BJ (cell line): ENCODE data around the gene MACROD1. TPM values are rescaled to one million over a fixed set of nuclear protein-coding genes. Genes with fewer than 3 reads are reported as not detected.

Experiments
- CTCF ChIA-PET: fragments of 350-600 bp; formaldehyde crosslinking; extraction: SDS; loops from one replicate; lab custom pipeline; 2021; ENCODE audit warnings: antibody characterized with exemption, inconsistent platforms; lab: Yijun Ruan, JAX
- POLR2A ChIA-PET: fragments of 300-600 bp; sonication (Branson Sonifier 250); formaldehyde crosslinking; extraction: SDS; loops from one replicate; lab custom pipeline; 2021; ENCODE audit warnings: antibody characterized with exemption; lab: Charles Lee
- DNase-seq: peaks from one replicate; pipeline ENCODE4 v3.0.0-alpha.2; 2011; ENCODE audit warnings: low read depth
- H3K27me3 ChIP-seq: 2 replicates; pipeline ENCODE4 v1.6.0; 2011; ENCODE audit warnings: low read length; ENCODE audit not compliant: control insufficient read depth, insufficient read depth
- H3K36me3 ChIP-seq: 2 replicates; pipeline ENCODE4 v1.5.1; 2011; ENCODE audit warnings: low read length; ENCODE audit not compliant: control insufficient read depth, insufficient read depth
- H3K4me3 ChIP-seq: 2 replicates; pipeline ENCODE4 v1.5.1; 2011; ENCODE audit warnings: low read depth, mild to moderate bottlenecking, control low read depth, low read length
- CTCF ChIP-seq: IDR thresholded peaks from 2 replicates; pipeline ENCODE4 v1.5.1; 2011; ENCODE audit warnings: low read depth, mild to moderate bottlenecking, control low read depth, inconsistent platforms, low read length, moderate library complexity; ENCODE audit not compliant: insufficient read depth
- polyA plus RNA-seq: library from polyadenylated mRNA; depleted of rRNA; stranded (reverse); fragments of >200 nt; gene quantifications from 2 replicates; pipeline ENCODE4 v1.2.3, GENCODE V29; 2011

Gene MACROD1
- polyA plus RNA-seq, 1 experiment, result 12.4 TPM

GRCh38 chr11:64015935-64016845, 149.7 kb downstream of the MACROD1 start:
- Histone ChIP-seq H3K4me3 (no peak overlapping the region), H3K36me3 (no peaks in the 10 kb centered on the region), H3K27me3 (no peaks in the 10 kb centered on the region)
- TF ChIP-seq CTCF, result no peak
- ChIA-PET POLR2A (no interaction called here), CTCF (interaction anchor here (0.9 to 2.1 kb wide), 8 partner anchors 9 to 137 kb away, joined by 3 to 9 read pairs (median 4); no protein-coding TSS in a partner anchor)
- DNase-seq, result no peak

GRCh38 chr11:64015510-64015909, 150.4 kb downstream of the MACROD1 start:
- no peak overlapping the region for H3K4me3 ChIP-seq
- H3K36me3 ChIP-seq, result no peaks in the 10 kb centered on the region
- H3K27me3 ChIP-seq, result no peaks in the 10 kb centered on the region
- TF ChIP-seq CTCF, result no peak
- no peak for DNase-seq
- POLR2A ChIA-PET, result no interaction called here
- CTCF ChIA-PET, result interaction anchor here (1.1 to 2.1 kb wide), 8 partner anchors 8 to 137 kb away, joined by 3 to 9 read pairs (median 4); no protein-coding TSS in a partner anchor

DNA sequence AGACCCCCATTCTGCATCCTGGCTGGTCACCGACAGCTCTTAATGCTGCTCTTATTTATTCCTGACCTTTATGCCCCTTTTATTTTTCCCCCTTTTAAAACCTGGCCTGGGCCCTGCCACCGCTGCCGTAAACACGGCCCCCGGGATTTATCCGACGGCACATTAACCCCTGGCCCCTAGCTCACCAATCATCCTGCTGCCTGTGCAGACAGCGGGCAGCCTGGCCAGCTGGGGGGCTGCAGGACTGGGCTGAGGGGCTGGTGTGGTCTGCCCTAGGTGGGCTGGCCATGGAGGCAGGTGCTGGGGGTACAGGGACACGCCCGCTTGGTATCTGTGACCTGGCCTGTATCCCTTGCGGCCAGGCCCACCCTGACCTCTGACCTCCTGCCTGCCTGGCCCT, 151.6 kb downstream of the MACROD1 start:
- Histone ChIP-seq H3K36me3 (no peaks in the 10 kb centered on the region), H3K27me3 (no peaks in the 10 kb centered on the region), H3K4me3 (no peak overlapping the region)
- TF ChIP-seq CTCF, result no peak
- ChIA-PET POLR2A (no interaction called here), CTCF (interaction anchor here (1.1 to 2.1 kb wide), 3 partner anchors 14 to 139 kb away, joined by 3 to 9 read pairs (median 4); no protein-coding TSS in a partner anchor)
- no peak for DNase-seq

GRCh38 chr11:64013141-64013896, 152.6 kb downstream of the MACROD1 start:
- POLR2A ChIA-PET, result no interaction called here
- CTCF ChIA-PET, result interaction anchor here (1.2 kb wide), 1 partner anchor 136 kb away, joined by 3 read pairs; no protein-coding TSS in a partner anchor
- no peak for DNase-seq

More at GRCh38 chr11:64013141-64013896, 152.6 kb downstream of the MACROD1 start:
- no peaks in the 10 kb centered on the region for H3K27me3 ChIP-seq
- H3K36me3 ChIP-seq, result no peaks in the 10 kb centered on the region
- no peak overlapping the region for H3K4me3 ChIP-seq
- TF ChIP-seq CTCF, result no peak
